ENCODE results near the gene MAML3. TPM values are rescaled to one million over a fixed set of nuclear protein-coding genes. Genes with fewer than 3 reads are reported as not detected.

MAML3 gene
- total RNA-seq, 1 donor from 2014 or later, result 0.43 TPM

DNA sequence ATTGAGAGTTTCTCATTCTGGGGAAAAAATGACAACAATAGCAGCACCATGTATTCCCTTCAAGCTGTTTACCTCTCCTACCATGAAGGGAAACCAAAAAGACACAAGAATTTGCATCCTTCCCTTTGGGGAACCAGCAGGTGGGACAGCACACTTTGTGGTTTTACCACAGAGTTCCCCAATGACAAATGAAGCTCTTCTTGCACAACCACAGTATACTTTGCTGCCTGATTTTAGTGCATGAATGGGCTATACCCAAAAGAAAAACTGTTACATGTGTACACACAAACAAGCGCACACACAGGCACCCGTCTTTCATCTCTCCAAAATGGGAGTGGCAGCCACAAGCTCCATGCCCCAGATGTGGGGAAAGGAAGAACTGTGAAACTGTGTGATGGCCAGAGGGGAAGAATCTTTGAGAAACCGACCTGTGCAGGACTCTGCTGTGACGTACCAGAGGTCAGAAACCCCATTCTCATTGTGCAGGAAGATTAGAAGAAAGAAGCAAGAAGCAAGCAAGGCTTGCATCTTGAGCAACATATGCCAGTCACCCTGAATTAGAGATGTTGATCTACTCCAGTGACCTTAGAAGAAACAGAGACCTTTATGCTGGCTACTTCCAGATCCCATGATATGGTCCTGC, 2.7 kb upstream of the MAML3 start:
- DNase-seq (ENCODE audit: low read depth), result no peak

DNA sequence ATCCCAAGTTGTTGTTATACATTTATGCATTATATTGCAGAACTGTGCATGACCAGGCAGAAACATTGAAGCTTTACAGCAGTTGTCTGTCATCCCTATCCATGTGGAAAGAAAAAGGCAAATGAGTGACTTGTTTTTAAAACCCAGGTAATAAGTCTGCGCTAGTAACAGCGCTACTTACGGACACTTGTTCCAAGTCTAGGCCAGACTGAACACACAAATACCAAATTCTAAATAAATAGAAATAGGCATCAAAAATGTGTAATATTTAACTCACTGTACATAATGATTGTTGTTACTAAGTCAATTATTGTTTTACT, 548 bp upstream of the MAML3 start:
- no peak for DNase-seq (ENCODE audit: low read depth)

DNA sequence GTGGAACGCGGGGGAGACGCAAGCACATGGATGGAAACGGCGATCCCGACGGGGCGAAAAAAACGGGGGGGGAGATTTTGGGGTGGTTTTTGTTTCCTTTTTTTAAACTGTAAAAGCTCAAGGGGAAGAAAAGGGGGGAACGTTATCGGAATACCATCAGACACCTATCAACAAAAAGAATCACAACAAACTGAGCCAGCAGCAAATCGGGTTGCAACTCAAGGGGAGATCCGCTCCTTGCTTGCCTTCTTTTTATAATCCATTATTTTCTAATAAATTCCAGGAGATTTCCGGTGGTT, 616 bp downstream of the MAML3 start:
- no peak for DNase-seq (ENCODE audit: low read depth)

DNA sequence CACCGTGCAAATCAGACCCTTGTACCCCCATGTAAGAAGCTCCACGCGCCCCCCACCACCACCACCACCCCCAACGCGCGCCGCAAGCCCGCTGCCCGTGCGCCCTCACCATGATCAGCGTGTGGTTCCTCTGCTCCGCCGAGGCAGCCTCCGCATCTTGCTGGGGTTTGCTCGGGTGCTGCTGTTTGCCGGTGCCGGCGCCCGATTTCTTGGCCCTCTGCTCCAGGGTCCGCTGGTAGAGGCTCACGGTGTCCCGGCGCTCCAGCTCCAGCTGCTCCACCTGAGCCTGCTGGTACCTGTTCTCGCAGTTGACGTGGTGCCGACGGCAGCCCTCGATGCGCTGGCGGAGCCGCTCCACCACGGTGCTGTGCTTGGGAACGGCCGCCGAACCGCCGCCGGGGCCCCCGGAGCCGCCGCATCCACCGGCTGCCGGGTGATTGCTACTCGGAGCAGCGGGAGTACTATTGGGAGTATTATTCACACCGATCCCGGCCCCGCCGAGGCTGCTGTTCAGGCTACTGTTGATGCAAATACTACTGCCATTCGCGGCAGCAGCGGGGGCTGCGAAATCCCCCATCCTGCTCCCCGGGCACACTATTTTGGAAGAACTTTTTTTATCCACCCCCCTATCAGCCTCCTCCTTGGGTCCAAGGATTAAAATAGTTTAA, 1.1 kb downstream of the MAML3 start:
- peak; percentile 34 for DNase-seq (ENCODE audit: low read depth)

DNA sequence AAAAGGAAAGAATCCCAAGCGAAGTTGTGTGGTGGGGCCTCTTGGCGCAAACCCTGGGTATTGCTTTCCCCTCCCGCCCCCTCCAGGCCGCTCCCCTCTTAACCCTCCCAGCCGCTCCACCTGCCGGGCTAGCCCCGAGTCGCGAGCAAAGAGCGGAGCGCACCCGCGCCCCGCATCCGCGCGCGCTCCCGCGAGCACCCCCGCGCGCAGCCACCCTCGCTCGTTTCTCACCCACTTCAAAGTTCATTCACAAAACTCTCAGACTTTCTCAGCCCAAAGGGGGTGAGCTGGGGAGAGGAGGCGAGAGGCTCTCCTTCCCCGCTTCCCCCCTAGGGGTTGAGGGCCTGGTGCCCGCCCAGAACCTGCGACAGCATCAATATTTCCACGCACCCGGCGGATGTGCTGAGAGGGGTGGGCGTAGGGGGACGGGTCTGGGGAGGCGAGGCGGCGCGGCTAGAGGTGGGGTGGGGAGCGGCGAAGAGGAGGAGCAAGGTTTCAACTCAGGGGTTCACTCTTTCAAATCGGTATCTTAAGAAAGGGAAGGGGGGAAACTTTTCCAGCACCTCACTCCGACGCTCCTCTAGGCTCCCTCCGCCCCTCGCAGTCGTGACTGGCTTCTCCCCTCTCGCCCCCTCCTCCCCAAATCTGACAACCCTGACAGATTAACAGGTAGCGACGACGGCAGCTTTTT, 1.8 kb downstream of the MAML3 start:
- no peak for DNase-seq (ENCODE audit: low read depth)

DNA sequence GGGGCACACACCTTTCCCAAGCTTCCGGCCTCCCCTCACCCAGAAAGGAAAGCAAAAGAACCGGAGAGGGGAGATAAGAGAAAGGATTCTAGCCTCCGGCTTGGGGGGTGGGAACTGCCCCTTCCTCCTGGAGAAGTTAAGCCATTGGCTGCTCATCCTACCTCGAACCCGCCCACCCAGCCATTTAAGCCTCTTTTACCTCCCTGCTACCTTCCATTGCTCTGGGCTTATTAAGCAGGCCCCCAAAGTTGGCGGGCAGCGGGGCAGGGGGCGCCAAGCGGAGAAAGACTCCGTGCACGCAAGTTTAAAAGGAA, 2.3 kb downstream of the MAML3 start:
- peak; percentile 47 for DNase-seq (ENCODE audit: low read depth)

DNA sequence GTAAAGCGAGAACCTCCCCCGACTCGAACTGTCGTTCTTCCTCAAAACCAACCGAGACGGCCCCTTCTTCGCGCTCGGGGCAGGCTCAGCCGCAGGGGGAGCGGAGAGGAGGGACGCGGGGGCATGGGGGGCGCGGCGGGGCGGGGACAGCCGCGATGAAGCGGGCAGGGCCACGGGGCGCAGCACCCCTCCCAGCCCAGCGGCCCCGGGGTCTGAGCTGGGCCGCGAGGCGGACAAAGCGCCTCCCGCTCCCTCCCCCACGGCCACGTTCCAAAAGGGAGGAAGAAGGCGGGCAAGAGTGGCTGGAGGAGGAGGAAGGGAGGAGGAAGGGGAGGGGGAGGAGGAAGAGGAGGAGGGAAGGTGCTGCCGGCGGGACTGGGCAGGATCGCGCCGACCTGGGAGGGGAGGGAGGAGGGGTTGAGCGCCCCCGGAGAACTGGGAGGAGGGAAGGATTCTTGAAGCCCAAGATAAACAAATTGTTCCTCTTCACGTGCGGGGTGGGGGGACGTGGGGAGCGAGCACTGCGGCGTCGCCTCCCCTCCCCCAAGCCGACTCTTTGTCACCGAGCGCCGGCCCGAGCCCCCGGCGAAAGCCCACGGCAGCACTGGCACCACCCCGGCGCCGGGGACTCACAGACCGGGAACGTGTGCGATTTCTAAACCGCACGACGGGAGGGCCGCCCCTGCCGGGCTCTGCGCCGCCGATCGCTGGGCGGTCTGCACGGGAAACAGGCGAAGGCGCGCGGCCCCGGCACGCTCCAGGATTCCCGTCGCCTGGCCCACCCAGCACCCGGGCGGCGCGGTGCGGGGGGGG, 2.9 kb downstream of the MAML3 start:
- peak; percentile 52 for DNase-seq (ENCODE audit: low read depth)

DNA sequence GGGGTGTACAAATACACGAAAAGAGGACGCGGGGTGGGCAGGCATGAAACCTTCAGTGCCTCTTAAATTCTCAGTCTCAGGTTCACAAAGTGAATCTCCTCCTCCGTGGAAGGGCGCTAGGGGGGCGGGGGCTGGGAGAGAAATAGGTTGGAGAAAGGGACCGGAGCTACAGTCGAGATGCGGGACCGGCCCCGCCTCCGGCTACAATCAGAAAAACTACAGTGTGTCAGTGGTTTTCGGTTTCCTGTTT, 3.4 kb downstream of the MAML3 start:
- peak; percentile 52 for DNase-seq (ENCODE audit: low read depth)

DNA sequence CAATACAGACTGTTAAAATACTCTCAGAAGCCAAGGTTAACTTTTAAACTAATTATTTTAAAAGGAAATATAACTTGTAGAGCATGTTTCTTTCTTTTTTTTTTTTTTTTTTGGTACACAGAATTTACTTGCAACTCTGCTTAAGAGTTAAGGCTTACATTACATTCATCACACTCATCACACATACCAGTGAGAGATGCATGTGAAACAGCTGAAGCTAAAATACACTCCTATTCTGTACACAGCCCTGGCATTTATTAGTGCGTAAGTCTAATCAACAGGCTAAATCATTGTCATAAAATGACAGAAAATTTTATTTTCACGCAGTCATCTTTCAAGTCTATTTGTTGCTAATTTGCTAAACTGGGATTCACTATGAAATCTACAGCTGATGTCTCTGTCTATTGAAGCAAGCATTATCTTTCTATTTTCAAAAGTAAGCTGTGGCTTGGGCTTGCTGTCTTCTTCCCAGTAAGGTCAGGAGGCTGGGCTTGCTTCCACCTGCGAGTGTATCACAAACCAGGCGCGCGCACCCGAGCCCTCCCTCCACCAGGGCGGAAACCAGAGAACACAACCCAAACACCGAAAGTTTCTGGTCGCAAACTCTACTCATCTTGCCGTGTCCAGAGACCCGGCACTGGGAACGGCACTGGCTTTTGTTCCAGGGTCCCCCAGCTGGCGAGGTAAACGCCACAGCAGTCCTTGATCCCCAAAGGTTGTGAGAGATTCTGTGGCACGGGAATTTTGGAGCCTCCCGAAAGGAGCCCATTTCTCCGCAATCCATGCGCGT, 3.9 kb downstream of the MAML3 start:
- DNase-seq (ENCODE audit: low read depth), result peak; percentile 37

DNA sequence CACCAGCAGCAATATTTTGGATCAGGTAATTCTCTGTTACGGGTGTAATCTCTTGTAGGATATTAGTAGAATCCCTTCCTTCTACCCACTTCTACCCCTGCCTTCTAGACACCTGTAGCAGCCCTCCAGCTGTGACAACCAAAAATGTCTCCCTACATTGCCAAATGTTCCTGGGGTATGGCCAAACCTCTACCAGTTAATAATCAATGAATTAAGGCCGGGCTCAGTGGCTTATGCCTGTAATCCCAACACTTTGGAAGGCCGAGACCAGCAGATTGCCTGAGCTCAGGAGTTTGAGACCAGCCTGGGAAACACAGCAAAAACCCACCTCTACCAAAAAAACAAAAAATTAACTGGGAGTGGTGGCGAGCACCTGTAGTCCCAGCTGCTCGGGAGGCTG, 9.9 kb downstream of the MAML3 start:
- no peak for DNase-seq (ENCODE audit: low read depth)

DNA sequence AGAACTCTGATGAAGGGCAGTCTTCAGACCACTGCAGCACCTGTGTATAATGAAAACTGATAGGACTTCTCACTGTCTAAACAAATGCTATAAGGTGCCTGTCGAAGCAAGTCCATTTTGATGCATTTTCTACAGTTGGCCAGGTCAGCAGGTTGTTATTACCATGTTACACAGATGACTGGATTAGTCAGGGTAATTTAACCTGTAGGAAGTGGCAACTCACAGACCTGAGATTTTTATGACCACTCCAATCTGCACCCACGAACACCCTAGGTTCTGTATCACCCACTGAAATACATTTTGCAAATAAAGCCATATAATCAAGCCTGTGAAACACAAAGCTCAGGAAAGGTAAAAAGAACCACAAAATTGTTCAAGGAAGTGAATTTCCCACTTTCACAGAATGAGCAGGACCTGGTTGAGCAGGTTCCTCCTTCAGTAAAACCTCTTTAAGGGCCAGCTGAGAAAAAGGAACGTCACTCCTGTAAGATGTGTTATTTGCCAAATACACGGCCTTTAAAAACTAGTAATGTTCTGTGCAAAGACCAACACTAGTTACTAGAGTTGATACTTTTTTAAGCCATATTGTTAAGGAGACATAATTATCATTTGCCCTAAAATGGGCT, 12.7 kb downstream of the MAML3 start:
- DNase-seq (ENCODE audit: low read depth), result no peak

DNA sequence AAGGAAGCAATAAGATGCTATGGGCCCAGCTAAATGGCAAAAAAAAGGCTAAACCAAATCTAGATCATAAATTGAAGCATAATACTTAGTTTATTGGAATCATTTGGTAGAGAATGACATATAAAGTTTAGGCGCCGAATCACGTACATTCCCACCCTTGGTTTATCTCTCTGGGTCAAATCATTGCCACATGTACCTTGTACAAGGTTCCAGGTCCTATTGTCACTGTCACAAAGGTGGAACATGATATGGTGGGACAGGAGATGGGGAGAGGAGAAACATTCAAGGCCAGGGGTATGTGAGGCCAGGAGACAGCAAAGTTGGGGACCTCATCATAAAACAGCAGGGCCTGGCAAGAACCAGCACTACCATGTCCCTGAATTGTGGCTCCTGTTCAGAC, 13.4 kb downstream of the MAML3 start:
- no peak for DNase-seq (ENCODE audit: low read depth)

DNA sequence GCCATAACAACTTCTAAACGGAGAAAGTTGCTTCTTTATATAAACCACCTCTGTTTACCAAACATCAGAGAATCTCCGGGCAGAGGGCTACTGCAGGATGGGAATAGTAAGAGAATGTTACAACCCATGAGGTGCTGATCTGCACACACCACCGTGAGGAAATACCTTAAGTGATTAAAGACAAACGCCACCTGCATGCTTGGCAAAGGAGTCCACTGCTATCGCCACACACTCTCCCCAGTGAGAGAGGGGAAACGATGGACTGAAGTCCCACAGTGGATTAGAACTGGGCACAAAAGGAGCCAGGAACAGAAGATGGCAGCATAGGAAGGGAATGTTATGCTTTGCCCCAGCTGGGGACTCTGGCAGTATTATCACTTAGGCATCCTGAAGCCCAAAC, 15.6 kb downstream of the MAML3 start:
- no peak for DNase-seq (ENCODE audit: low read depth)

DNA sequence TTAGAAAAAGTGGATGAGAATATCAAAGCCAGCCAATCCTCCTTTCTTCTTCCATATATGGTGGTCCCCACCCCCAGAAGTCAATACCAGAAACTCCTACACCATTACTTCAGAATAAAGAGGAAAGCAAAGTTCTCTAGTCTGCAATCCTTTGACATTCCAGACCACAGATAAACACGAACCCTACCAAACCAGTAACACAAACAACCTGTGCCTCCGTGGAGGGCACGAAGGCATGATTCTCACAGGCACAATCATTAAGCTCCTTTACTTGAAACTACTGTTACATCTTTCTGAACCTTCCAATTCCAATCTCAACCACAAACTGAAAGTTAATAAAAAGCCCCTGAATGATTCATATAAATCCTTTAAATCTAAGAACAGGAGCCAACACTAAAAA, 16.3 kb downstream of the MAML3 start:
- DNase-seq (ENCODE audit: low read depth), result no peak

DNA sequence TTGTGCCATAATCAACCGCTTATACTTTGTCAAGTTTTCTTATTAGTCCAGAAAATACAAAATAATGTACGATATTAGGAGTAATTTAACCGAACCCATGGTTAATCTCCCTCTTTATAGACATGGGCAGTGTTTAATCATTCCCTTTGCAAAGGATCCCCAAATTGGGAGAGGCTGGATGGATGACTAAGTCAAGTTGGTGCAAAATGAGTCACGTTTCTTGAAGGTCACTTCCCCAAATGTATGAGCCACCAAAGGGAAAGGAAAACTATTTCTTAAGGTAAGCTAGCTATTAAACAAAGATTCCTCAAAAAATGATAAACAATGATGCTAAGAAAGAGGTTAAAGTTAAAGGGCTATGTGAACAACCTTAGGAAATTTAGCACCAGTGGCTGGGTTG, 17.5 kb downstream of the MAML3 start:
- no peak for DNase-seq (ENCODE audit: low read depth)

DNA sequence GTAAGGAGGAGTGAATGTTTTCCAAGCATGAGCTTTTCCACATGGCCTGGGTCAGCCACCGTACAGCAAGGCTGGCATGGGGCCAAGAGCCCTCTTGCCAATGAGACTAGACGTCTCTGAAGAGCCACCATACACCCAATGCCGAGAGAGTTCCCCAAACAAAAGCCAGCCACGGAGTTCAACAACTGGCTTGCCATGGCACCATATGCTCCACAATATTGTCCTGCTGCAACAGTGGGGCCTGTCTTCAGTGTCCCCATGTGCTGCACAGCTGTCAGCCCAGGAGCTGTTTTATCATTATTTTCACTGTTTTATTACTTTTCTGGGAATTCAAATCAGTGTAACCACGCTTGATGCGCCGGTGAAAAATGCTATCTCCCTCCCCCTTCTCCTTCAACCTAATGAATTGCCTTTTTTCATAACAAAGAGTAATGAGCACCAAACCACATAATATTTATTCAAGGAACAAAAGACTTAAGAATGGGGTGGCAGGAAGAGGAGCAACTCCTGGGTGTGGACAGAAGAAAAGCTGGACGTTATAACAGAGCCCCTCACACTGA, 18.4 kb downstream of the MAML3 start:
- DNase-seq (ENCODE audit: low read depth), result no peak

DNA sequence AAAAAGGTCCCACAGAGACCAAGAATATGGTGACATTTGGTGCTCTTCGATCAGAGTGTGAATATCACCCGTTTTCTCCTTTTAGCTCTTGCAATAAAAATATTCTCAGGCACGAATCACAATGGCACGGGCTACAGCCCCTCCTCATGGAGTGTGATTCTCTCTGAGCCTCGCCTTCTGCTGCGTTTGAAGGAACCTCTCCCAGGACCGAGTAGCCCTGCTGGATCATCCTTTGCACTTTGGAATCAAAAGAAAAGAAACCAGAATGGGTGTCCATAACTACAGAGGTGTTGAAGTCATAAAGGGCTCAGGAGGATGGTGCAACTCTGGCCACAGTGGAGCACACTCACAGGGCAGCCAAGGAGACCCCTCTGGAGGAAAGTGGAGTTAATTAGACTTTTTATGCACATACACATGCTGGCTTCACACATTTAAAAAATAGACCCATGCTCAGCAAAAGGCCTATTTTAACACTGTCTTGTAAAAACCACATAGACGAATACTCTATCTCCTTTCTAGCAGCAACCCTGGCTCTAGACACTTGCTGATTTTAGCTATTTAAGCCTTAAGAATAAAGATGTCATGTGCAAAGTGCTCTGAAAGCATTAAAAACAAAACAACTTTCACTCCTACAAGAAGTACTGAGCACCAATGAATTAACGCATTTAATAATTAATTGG, 19.1 kb downstream of the MAML3 start:
- DNase-seq (ENCODE audit: low read depth), result no peak

DNA sequence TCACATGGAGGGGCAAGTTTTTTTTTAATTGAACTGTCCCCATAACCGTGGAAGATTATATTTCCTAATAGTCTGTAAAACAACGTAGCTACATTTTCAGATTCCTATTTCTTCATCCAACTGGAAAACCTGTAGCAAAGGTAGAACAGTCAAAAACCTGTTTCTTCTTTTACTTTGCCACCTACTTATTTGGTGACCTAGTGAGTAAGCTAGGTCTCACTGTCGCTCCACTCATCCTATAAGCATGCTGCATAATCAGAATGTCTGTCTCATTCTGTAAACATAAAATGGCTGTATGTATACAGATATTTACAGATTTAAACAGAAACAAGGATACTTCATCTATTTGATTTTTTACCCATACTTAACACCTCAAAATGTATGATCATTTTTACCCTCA, 20.4 kb downstream of the MAML3 start:
- DNase-seq (ENCODE audit: low read depth), result no peak

DNA sequence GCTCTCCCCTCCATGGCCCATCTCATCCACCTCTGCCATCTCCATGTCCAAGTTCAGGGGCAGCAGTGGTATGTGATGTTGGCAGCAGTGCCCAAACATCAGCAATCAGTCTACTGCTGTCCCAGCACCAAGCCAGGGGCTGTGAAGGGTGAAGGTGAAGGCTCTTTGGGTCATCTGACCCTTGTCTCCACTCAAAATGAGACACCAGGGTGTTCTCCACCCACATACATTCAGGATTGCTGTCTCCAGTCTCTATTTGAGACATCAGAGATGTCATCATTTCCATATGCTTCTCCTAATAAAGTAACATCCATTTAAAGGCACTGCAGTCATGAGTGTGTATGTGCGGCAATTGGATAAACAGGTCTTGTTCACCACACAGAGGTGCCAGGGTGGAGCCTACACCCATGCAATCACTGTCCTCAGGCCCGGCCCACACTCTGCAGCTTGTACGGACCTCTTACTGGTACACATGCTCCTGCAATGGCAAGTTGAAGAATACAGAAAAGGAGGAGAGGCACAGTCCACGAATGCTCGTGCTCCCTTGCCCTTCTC, 22.2 kb downstream of the MAML3 start:
- no peak for DNase-seq (ENCODE audit: low read depth)

DNA sequence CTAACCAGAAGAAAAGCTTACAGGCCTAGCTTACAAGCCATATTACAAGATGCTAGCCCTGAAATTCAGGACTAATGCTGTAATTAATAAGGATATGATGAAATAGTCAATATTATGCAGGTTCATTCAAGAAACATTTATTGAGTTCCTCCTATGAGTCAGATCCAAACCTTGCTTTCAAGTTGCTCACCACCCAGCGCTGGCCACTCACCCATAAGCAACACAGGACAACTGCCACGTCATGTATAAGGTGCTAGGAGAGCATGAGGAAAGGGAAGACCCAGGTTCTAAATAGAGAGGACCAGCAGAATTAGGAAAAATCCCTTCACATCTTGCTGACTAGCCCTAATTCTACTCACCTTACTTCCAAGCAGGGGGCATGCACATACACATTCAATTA, 23.3 kb downstream of the MAML3 start:
- no peak for DNase-seq (ENCODE audit: low read depth)
